DMS 273 (cell line): ENCODE data around the gene HDAC4.
A peak's percentile ranks its signal among the peaks of the same experiment; 100 is the strongest.
"Not testable (repeated sequence)": the region's sequence is repeated elsewhere in the genome, so short reads cannot be mapped to it uniquely, and the experiment has no call there.

Experiments used
- DNase-seq: peaks from one replicate; lab custom pipeline; 2025; ENCODE audit not compliant: unreplicated experiment; lab: John Stamatoyannopoulos, UW

The HDAC4 gene

GRCh38 chr2:239400596-239401066 is at the start of gene HDAC4:
TSS of gene HDAC4 (minus strand) at chr2:239401020. CDS start at chr2:239352699, 48,321 bp downstream.
- DNase-seq: peak; percentile 73

- DNase-seq: not testable (repeated sequence)
Observed at GRCh38 chr2:239449468-239449867, 48.6 kb upstream of the HDAC4 start.

GRCh38 chr2:239445771-239446524 is 45.1 kb upstream of the HDAC4 start:
- no peak for DNase-seq

GRCh38 chr2:239444626-239445577 is 44.1 kb upstream of the HDAC4 start:
- DNase-seq: no peak

GRCh38 chr2:239443666-239444567 is 43.1 kb upstream of the HDAC4 start:
- DNase-seq: no peak

GRCh38 chr2:239443102-239443620 is 42.3 kb upstream of the HDAC4 start:
- no peak for DNase-seq

GRCh38 chr2:239442192-239442591 is 41.4 kb upstream of the HDAC4 start:
- DNase-seq: no peak

- DNase-seq: no peak
Observed at GRCh38 chr2:239441261-239442078, 40.6 kb upstream of the HDAC4 start.

GRCh38 chr2:239440511-239440959 is 39.7 kb upstream of the HDAC4 start:
- DNase-seq: no peak

- DNase-seq: no peak
Observed at GRCh38 chr2:239439754-239440315, 39.0 kb upstream of the HDAC4 start.

- DNase-seq: no peak
Observed at GRCh38 chr2:239438995-239439753, 38.4 kb upstream of the HDAC4 start.

- no peak for DNase-seq
Observed at GRCh38 chr2:239438368-239438767, 37.5 kb upstream of the HDAC4 start.

GRCh38 chr2:239436669-239437335 is 36.0 kb upstream of the HDAC4 start:
- DNase-seq: no peak

GRCh38 chr2:239436076-239436475 is 35.3 kb upstream of the HDAC4 start:
- DNase-seq: no peak

GRCh38 chr2:239433777-239434403 is 33.1 kb upstream of the HDAC4 start:
- DNase-seq: no peak

GRCh38 chr2:239432174-239432573 is 31.4 kb upstream of the HDAC4 start:
- DNase-seq: no peak

GRCh38 chr2:239431536-239431935 is 30.7 kb upstream of the HDAC4 start:
- DNase-seq: no peak
